HepG2 (cell line): ENCODE data around the gene UACA. TPM values are rescaled to one million over a fixed set of nuclear protein-coding genes. Genes with fewer than 3 reads are reported as not detected.

Experiments
- ATF1 ChIP-seq: IDR thresholded peaks from 2 replicates; pipeline ENCODE4 v1.6.1; 2016; ENCODE audit warnings: mild to moderate bottlenecking, control low read depth
- HNRNPH1 ChIP-seq: fragments of 200-400 bp; formaldehyde crosslinking; optimal IDR thresholded peaks from 2 replicates; pipeline ENCODE3; 2017; ENCODE audit warnings: mild to moderate bottlenecking, low read depth, low read length
- KDM5B ChIP-seq: sonication (generic); formaldehyde crosslinking; IDR thresholded peaks from 2 replicates; pipeline ENCODE4 v1.4.0; 2020; ENCODE audit warnings: missing genetic modification reagents, mild to moderate bottlenecking, borderline replicate concordance
- KLF6 ChIP-seq: IDR thresholded peaks from 2 replicates; pipeline ENCODE4 v1.8.0; 2016; ENCODE audit warnings: missing biosample characterization, missing genetic modification reagents
- NFYC ChIP-seq: IDR thresholded peaks from 2 replicates; pipeline ENCODE4 v1.6.1; 2016; ENCODE audit warnings: missing genetic modification reagents, missing compliant biosample characterization
- POLR2AphosphoS2 ChIP-seq: IDR thresholded peaks from 2 replicates; pipeline ENCODE4 v1.6.1; 2011; ENCODE audit warnings: low read depth, low read length, improper control_type of control experiment
- PPARG ChIP-seq: conservative IDR thresholded peaks from 2 replicates; pipeline ENCODE4 v1.6.1; 2016; ENCODE audit warnings: missing biosample characterization, missing genetic modification reagents
- TCF7 ChIP-seq: sonication (generic); IDR thresholded peaks from 2 replicates; pipeline ENCODE4 v1.6.1; 2016; ENCODE audit warnings: antibody characterized with exemption, low read depth
- TP53 ChIP-seq: sonication (generic); formaldehyde crosslinking; conservative IDR thresholded peaks from 2 replicates; pipeline ENCODE4 v1.4.0; 2020; ENCODE audit warnings: missing genetic modification reagents
- YEATS2 ChIP-seq: sonication (generic); formaldehyde crosslinking; IDR thresholded peaks from 2 replicates; pipeline ENCODE4 v1.4.0; 2020; ENCODE audit warnings: missing genetic modification reagents, borderline replicate concordance
- ZIK1 ChIP-seq: sonication (generic); formaldehyde crosslinking; IDR thresholded peaks from 2 replicates; pipeline ENCODE4 v1.5.0; 2020; ENCODE audit warnings: mild to moderate bottlenecking, low read depth, missing genetic modification reagents, borderline replicate concordance
- ZNF264 ChIP-seq: sonication (generic); formaldehyde crosslinking; IDR thresholded peaks from 2 replicates; pipeline ENCODE4 v1.4.0; 2020; ENCODE audit warnings: missing genetic modification reagents
- ZNF30 ChIP-seq: sonication (generic); formaldehyde crosslinking; IDR thresholded peaks from 2 replicates; pipeline ENCODE4 v1.5.0; 2020; ENCODE audit warnings: mild to moderate bottlenecking, missing genetic modification reagents
- polyA plus RNA-seq, 8 experiments: library from polyadenylated mRNA; depleted of rRNA in 3 of 8; stranded (reverse) in 7 of 8; unstranded in 1 of 8; fragments of >200 nt; fragmentation: Illumina TruSeq in 4 of 8; extraction: Trizol in 4 of 8; gene quantifications; 2 replicates each; pipeline versions ENCODE4 v1.2.1 to v1.2.3, GENCODE V29; 2011 to 2016; ENCODE audit warnings: low read depth in 4 of 8, missing spikeins in 1 of 8, mixed read lengths in 1 of 8; ENCODE audit not compliant: insufficient read depth in 1 of 8
- total RNA-seq, 5 experiments: library from RNA; depleted of rRNA; stranded (reverse); fragments of >200 nt; fragmentation: Illumina TruSeq; extraction: Trizol; gene quantifications; 2 replicates each; pipeline ENCODE4 v1.2.3, GENCODE V29; 2016; ENCODE audit warnings: low read depth in 1 of 5
- TF ChIP-seq, protein P1 (sequence below), 2 experiments: sonication (generic) in 1 of 2; formaldehyde crosslinking in 1 of 2; IDR thresholded peaks; 2 replicates each; pipeline versions ENCODE4 v1.6.1 to v1.9.0; 2014 to 2022; ENCODE audit warnings: antibody characterized with exemption in 1 of 2, borderline replicate concordance in 1 of 2, inconsistent platforms in 1 of 2, low read depth in 1 of 2, missing genetic modification reagents in 1 of 2
- TF ChIP-seq, protein P2 (sequence below): sonication (generic); formaldehyde crosslinking; IDR thresholded peaks from 2 replicates; pipeline ENCODE4 v1.4.0; 2020; ENCODE audit warnings: missing genetic modification reagents
- TF ChIP-seq, protein P3 (sequence below): sonication (generic); formaldehyde crosslinking; IDR thresholded peaks from 2 replicates; pipeline ENCODE4 v1.4.0; 2020; ENCODE audit warnings: mild to moderate bottlenecking, low read depth, missing genetic modification reagents
- TF ChIP-seq, protein P4 (sequence below): IDR thresholded peaks from 2 replicates; pipeline ENCODE4 v1.6.1; 2016; ENCODE audit warnings: mild to moderate bottlenecking

UACA gene
- total and polyA plus RNA-seq, 2 of the 13 experiments (the other 11 are each of a cell fraction or from before 2014, with no cell fraction given): 17.8 to 39.2 TPM

DNA sequence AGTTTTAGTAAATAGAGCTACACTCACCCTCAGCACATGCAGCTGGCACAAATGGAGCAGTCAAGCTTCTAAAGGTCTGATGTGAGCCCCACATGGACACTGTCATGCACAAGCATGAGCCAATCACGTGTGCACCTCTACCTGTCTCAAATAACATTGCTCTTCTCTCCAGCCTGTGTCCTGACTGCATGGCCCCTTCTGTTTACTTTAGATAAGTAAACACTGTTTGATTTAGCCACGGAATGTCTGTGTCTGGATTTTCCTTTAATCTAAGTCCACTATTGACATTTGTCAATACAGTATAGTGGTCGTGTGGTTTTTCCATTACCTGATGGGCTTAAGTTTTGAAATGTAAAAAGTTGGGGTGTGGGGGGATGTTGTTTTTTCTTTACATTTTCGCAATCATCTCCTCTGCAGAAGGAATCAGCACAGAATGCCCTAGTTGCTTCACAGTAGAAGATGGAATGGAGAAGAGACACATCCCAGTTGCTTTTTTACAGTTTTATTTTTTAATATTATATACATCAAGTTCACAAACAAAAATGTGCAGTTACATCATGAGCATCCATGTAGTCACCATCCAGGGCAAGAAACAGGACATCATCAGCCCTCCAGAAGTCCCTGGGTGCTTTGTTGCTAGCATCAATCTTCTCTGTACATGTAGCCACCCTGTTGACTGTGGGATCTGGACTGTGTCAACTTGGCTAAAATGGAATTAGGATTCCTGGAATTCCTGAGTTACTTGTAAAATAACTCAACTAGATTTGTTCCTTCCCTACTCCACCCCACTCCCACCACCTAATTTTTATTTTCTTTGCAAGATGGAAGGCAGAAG, 146.1 kb downstream of the UACA start (continued):
- TF ChIP-seq, protein P1, sequence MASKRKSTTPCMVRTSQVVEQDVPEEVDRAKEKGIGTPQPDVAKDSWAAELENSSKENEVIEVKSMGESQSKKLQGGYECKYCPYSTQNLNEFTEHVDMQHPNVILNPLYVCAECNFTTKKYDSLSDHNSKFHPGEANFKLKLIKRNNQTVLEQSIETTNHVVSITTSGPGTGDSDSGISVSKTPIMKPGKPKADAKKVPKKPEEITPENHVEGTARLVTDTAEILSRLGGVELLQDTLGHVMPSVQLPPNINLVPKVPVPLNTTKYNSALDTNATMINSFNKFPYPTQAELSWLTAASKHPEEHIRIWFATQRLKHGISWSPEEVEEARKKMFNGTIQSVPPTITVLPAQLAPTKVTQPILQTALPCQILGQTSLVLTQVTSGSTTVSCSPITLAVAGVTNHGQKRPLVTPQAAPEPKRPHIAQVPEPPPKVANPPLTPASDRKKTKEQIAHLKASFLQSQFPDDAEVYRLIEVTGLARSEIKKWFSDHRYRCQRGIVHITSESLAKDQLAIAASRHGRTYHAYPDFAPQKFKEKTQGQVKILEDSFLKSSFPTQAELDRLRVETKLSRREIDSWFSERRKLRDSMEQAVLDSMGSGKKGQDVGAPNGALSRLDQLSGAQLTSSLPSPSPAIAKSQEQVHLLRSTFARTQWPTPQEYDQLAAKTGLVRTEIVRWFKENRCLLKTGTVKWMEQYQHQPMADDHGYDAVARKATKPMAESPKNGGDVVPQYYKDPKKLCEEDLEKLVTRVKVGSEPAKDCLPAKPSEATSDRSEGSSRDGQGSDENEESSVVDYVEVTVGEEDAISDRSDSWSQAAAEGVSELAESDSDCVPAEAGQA (IDR thresholded peaks at IDR 0.05; ENCODE audit: low read depth): 0 out of 2 replicates have a peak, but pooled peaks have one; percentile 60
- TF ChIP-seq, protein P1 (CRISPR knock-in tag; IDR thresholded peaks at IDR 0.05; ENCODE audit: borderline replicate concordance): no peak
- TF ChIP-seq ZIK1 (CRISPR knock-in tag): no peak
- TF ChIP-seq, protein P2, sequence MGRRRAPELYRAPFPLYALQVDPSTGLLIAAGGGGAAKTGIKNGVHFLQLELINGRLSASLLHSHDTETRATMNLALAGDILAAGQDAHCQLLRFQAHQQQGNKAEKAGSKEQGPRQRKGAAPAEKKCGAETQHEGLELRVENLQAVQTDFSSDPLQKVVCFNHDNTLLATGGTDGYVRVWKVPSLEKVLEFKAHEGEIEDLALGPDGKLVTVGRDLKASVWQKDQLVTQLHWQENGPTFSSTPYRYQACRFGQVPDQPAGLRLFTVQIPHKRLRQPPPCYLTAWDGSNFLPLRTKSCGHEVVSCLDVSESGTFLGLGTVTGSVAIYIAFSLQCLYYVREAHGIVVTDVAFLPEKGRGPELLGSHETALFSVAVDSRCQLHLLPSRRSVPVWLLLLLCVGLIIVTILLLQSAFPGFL (CRISPR knock-in tag): no peak
- TF ChIP-seq KDM5B (CRISPR knock-in tag): no peak
- TF ChIP-seq, protein P3, sequence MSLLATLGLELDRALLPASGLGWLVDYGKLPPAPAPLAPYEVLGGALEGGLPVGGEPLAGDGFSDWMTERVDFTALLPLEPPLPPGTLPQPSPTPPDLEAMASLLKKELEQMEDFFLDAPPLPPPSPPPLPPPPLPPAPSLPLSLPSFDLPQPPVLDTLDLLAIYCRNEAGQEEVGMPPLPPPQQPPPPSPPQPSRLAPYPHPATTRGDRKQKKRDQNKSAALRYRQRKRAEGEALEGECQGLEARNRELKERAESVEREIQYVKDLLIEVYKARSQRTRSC (CRISPR knock-in tag): no peak
- TF ChIP-seq ATF1 (CRISPR knock-in tag): peak; percentile 79
- no peak for TF ChIP-seq TP53 (CRISPR knock-in tag)
- no peak for TF ChIP-seq POLR2AphosphoS2
- TF ChIP-seq YEATS2: peak; percentile 35; the same call in 1 of the 2 replicates
- no peak for TF ChIP-seq ZNF30 (CRISPR knock-in tag)
- no peak for TF ChIP-seq HNRNPH1
- TF ChIP-seq PPARG (CRISPR knock-in tag): peak; percentile 77
- TF ChIP-seq, protein P4, sequence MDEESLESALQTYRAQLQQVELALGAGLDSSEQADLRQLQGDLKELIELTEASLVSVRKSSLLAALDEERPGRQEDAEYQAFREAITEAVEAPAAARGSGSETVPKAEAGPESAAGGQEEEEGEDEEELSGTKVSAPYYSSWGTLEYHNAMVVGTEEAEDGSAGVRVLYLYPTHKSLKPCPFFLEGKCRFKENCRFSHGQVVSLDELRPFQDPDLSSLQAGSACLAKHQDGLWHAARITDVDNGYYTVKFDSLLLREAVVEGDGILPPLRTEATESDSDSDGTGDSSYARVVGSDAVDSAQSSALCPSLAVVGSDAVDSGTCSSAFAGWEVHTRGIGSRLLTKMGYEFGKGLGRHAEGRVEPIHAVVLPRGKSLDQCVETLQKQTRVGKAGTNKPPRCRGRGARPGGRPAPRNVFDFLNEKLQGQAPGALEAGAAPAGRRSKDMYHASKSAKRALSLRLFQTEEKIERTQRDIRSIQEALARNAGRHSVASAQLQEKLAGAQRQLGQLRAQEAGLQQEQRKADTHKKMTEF (CRISPR knock-in tag): peak; percentile 93
- TF ChIP-seq NFYC (CRISPR knock-in tag): peak; percentile 24
- TF ChIP-seq TCF7: peak; percentile 99
- peak; percentile 88 for TF ChIP-seq KLF6 (CRISPR knock-in tag)
- peak; percentile 93 for TF ChIP-seq ZNF264 (CRISPR knock-in tag)
